Skin epidermis (tissue), 12 donors: ENCODE results near the gene CRYBA2.

ENCODE experiments used
- H3K27ac ChIP-seq, 21 experiments: fragments of 200-600 bp; sonication (generic) in 11 of 21; one replicate each; pipeline ENCODE4 v1.5.0; 2020; ENCODE audit warnings: mild to moderate bottlenecking in 3 of 21, inconsistent platforms in 2 of 21, moderate library complexity in 2 of 21
- H3K4me3 ChIP-seq, 7 experiments: fragments of 200-600 bp; sonication (generic) in 2 of 7; one replicate each; pipeline ENCODE4 v1.5.0; 2020; ENCODE audit warnings: inconsistent platforms in 2 of 7, mild to moderate bottlenecking in 2 of 7, moderate library complexity in 1 of 7

Gene CRYBA2

GRCh38 chr2:218993345-218994315 lies at the start of gene CRYBA2:
TSS of gene CRYBA2 (minus strand) at chr2:218993422. CDS start at chr2:218993176, 246 bp downstream.
- Histone ChIP-seq H3K4me3 (peak within 1 kb of the TSS; percentile 2 to 35 (median 20)), H3K27ac (no peak within 1 kb of the TSS)

- H3K27ac ChIP-seq = no peak overlapping the region
- no peak overlapping the region for H3K4me3 ChIP-seq
Observed at GRCh38 chr2:219042750-219043149, 49.5 kb upstream of the CRYBA2 start.

- no peak overlapping the region for H3K27ac ChIP-seq
- no peak overlapping the region for H3K4me3 ChIP-seq
Observed at GRCh38 chr2:219042157-219042556, 48.9 kb upstream of the CRYBA2 start.

GRCh38 chr2:219041252-219041651 lies 48.0 kb upstream of the CRYBA2 start, which contains the start of gene CFAP65:
TSS of gene CFAP65 (minus strand) at chr2:219041516. CDS start at chr2:219039048, 2,468 bp downstream.
- Histone ChIP-seq H3K27ac (no peak within 1 kb of the TSS), H3K4me3 (peak within 1 kb of the TSS in 1 of 7 experiments; percentile 8)

GRCh38 chr2:219038600-219038999 lies 45.4 kb upstream of the CRYBA2 start:
- Histone ChIP-seq H3K27ac (no peak overlapping the region), H3K4me3 (no peak overlapping the region)

GRCh38 chr2:219037783-219038499 lies 44.7 kb upstream of the CRYBA2 start:
- no peak overlapping the region for H3K27ac ChIP-seq
- H3K4me3 ChIP-seq = no peak overlapping the region

GRCh38 chr2:219035942-219036341 lies 42.7 kb upstream of the CRYBA2 start:
- no peak overlapping the region for H3K4me3 ChIP-seq
- H3K27ac ChIP-seq = no peak overlapping the region

- H3K27ac ChIP-seq = no peak overlapping the region
- H3K4me3 ChIP-seq = no peak overlapping the region
Observed at GRCh38 chr2:219034823-219035222, 41.6 kb upstream of the CRYBA2 start.

GRCh38 chr2:219032051-219032745 lies 39.0 kb upstream of the CRYBA2 start:
- Histone ChIP-seq H3K27ac (no peak overlapping the region), H3K4me3 (no peak overlapping the region)

GRCh38 chr2:219031005-219031738 lies 38.0 kb upstream of the CRYBA2 start:
- Histone ChIP-seq H3K27ac (no peak overlapping the region), H3K4me3 (no peak overlapping the region)

GRCh38 chr2:219030177-219030940 lies 37.1 kb upstream of the CRYBA2 start:
- H3K4me3 ChIP-seq = no peak overlapping the region
- no peak overlapping the region for H3K27ac ChIP-seq

- Histone ChIP-seq H3K4me3 (no peak overlapping the region), H3K27ac (no peak overlapping the region)
Observed at GRCh38 chr2:219029829-219030165, 36.6 kb upstream of the CRYBA2 start.

- H3K27ac ChIP-seq = no peak overlapping the region
- H3K4me3 ChIP-seq = no peak overlapping the region
Observed at GRCh38 chr2:219028996-219029828, 36.0 kb upstream of the CRYBA2 start.

- no peak overlapping the region for H3K27ac ChIP-seq
- H3K4me3 ChIP-seq = no peak overlapping the region
Observed at GRCh38 chr2:219028141-219028540, 34.9 kb upstream of the CRYBA2 start.

GRCh38 chr2:219027511-219028055 lies 34.4 kb upstream of the CRYBA2 start:
- no peak overlapping the region for H3K27ac ChIP-seq

GRCh38 chr2:219026946-219027345 lies 33.7 kb upstream of the CRYBA2 start:
- Histone ChIP-seq H3K27ac (no peak overlapping the region), H3K4me3 (no peak overlapping the region)

More at GRCh38 chr2:219027511-219028055, 34.4 kb upstream of the CRYBA2 start:
- H3K4me3 ChIP-seq = no peak overlapping the region
